ENCODE data around the gene SCN4B. TPM values are rescaled to one million over a fixed set of nuclear protein-coding genes. Genes with fewer than 3 reads are reported as not detected.
A peak's percentile ranks its signal among the peaks of the same experiment; 100 is the strongest.

The SCN4B gene
- total RNA-seq, 2 experiments from 2014 or later = 0.26 to 0.27 TPM

DNA sequence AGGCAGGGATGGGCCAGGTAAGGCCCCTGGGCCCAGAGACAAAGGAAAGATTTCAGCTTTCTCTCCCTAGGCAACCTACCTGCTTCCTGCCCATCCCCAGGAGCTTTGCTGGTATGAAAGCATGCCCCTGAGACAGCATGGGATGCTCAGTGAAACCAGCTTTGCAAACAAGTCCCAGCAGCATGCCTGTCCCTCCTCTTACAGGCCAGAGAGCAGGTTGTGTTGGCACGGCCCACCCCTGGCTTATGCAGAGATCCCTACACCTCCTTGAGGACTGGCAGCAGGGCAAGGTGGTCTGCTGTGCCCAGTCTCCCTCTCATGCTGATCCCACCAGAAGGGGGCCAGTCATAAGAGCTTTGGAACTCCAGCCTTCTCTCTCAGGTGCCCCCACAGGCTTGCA, 3.1 kb downstream of the SCN4B start:
- intact Hi-C loops (cut with DNase I, micrococcal nuclease) = loop anchor here in 1 of 2 experiments (5.0 kb wide), 1 partner anchor 203 kb away; no protein-coding TSS in a partner anchor
- Mint-ChIP-seq H3K9me3 (ENCODE audit: low read depth) (no peaks in the 10 kb centered on the region), H3K36me3 (ENCODE audit: low read depth) (no peaks in the 10 kb centered on the region), H3K4me3 (no peak overlapping the region), H3K27me3 (peaks cover 39% of the 10 kb centered on the region), H3K4me1 (peaks cover 9% of the 10 kb centered on the region), H3K27ac (no peak overlapping the region)
- DNase-seq (no peak), ATAC-seq (no peak)
- ChIA-PET CTCF (interaction anchor here (0.6 to 9.2 kb wide), 4 partner anchors 18 to 202 kb away, joined by 3 to 120 read pairs (median 4); no protein-coding TSS in a partner anchor), POLR2A (no interaction called here)

DNA sequence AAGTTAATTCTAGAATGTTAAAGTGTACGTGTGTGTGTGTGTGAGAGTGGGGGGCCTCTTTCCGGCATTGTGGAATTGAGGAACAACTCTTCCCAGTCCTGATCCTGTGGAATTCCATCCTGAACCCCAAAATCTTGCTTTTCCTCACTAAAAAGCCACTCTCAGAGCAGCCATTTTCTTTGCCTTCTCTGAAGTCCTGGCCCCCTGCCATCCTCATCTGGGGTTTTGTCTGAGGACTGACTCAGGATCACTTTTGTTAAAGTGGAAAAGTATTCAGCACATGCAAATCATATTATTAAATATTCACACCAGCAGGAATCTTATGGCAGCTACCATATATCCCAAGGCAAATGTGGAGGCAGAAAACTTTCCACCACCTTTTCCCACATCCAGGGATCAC, 3.8 kb downstream of the SCN4B start:
- intact Hi-C loops (cut with DNase I, micrococcal nuclease) = loop anchor here in 1 of 2 experiments (5.0 kb wide), 1 partner anchor 203 kb away; no protein-coding TSS in a partner anchor
- no peak overlapping the region for H3K27ac Mint-ChIP-seq
- H3K9me3 Mint-ChIP-seq (ENCODE audit: low read depth) = no peaks in the 10 kb centered on the region
- ATAC-seq = no peak
- H3K27me3 Mint-ChIP-seq = peaks cover 39% of the 10 kb centered on the region
- no peak for DNase-seq
- ChIA-PET CTCF (interaction anchor here (0.6 to 9.2 kb wide), 6 partner anchors 8 to 202 kb away, joined by 3 to 120 read pairs (median 3); no protein-coding TSS in a partner anchor), POLR2A (no interaction called here)
- no peak overlapping the region for H3K4me3 Mint-ChIP-seq
- no peaks in the 10 kb centered on the region for H3K36me3 Mint-ChIP-seq (ENCODE audit: low read depth)
- H3K4me1 Mint-ChIP-seq = peaks cover 7% of the 10 kb centered on the region

GRCh38 chr11:118148240-118148639, 4.4 kb downstream of the SCN4B start:
- DNase-seq (no peak), ATAC-seq (no peak)
- H3K36me3 Mint-ChIP-seq (ENCODE audit: low read depth) = no peaks in the 10 kb centered on the region
- no peaks in the 10 kb centered on the region for H3K9me3 Mint-ChIP-seq (ENCODE audit: low read depth)
- ChIA-PET CTCF (interaction anchor here (0.6 to 9.2 kb wide), 6 partner anchors 9 to 112 kb away, joined by 3 to 120 read pairs (median 5); no protein-coding TSS in a partner anchor), POLR2A (no interaction called here)
- H3K27me3 Mint-ChIP-seq = peaks cover 38% of the 10 kb centered on the region
- H3K4me3 Mint-ChIP-seq = no peak overlapping the region
- intact Hi-C loops (cut with DNase I, micrococcal nuclease) = loop anchor here in 1 of 2 experiments (5.0 kb wide), 1 partner anchor 204 kb away; no protein-coding TSS in a partner anchor
- no peak overlapping the region for H3K27ac Mint-ChIP-seq
- peaks cover 2% of the 10 kb centered on the region for H3K4me1 Mint-ChIP-seq

GRCh38 chr11:118147502-118147901, 5.1 kb downstream of the SCN4B start:
- CTCF ChIA-PET = interaction anchor here (0.6 to 9.2 kb wide), 7 partner anchors 9 to 111 kb away, joined by 3 to 120 read pairs (median 3); no protein-coding TSS in a partner anchor

DNA sequence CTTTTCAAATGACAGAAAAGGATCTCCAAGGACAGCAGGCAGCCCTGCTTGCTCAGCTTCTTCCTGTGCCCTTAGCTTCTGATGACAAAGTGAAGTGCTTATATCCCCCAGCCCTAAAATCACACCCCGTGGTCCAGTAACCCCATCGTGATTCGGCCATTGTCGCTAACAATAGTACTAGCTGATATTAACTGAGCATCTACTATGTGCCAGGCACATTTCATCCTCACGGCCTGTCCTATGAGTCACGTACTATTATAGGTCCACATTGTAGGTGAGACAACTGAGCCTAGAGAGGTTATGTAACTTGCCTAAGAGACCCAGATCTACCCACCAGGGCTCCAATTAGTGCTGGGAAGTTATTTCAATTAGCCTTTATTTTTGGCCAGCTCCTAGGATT, 6.1 kb downstream of the SCN4B start:
- Mint-ChIP-seq H3K36me3 (ENCODE audit: low read depth) (no peaks in the 10 kb centered on the region), H3K4me3 (peak overlapping the region; percentile 73), H3K9me3 (ENCODE audit: low read depth) (no peaks in the 10 kb centered on the region), H3K4me1 (peaks cover 2% of the 10 kb centered on the region), H3K27me3 (peaks cover 46% of the 10 kb centered on the region), H3K27ac (no peak overlapping the region)
- ATAC-seq (no peak), DNase-seq (no peak)
- POLR2A ChIA-PET = no interaction called here
- intact Hi-C loops (cut with DNase I, micrococcal nuclease) = loop anchor here in 1 of 2 experiments (5.0 kb wide), 1 partner anchor 206 kb away; no protein-coding TSS in a partner anchor
- CTCF ChIA-PET = interaction anchor here (0.6 to 9.2 kb wide), 4 partner anchors 10 to 1023 kb away, joined by 3 to 120 read pairs (median 3); no protein-coding TSS in a partner anchor

More at GRCh38 chr11:118147502-118147901, 5.1 kb downstream of the SCN4B start:
- peaks cover 42% of the 10 kb centered on the region for H3K27me3 Mint-ChIP-seq
- ATAC-seq = no peak
- no peaks in the 10 kb centered on the region for H3K9me3 Mint-ChIP-seq (ENCODE audit: low read depth)
- DNase-seq = no peak
- H3K4me3 Mint-ChIP-seq = no peak overlapping the region
- POLR2A ChIA-PET = no interaction called here
- intact Hi-C loops (cut with DNase I, micrococcal nuclease) = loop anchor here in 1 of 2 experiments (5.0 kb wide), 1 partner anchor 205 kb away; no protein-coding TSS in a partner anchor
- H3K36me3 Mint-ChIP-seq (ENCODE audit: low read depth) = no peaks in the 10 kb centered on the region
- H3K4me1 Mint-ChIP-seq = peaks cover 2% of the 10 kb centered on the region
- H3K27ac Mint-ChIP-seq = no peak overlapping the region

- H3K4me1 Mint-ChIP-seq = peaks cover 2% of the 10 kb centered on the region
- peak overlapping the region; percentile 73 for H3K4me3 Mint-ChIP-seq
- intact Hi-C loops (cut with DNase I, micrococcal nuclease) = loop anchor here (1.0 to 5.0 kb wide), 9 partner anchors 26 to 514 kb away; partner anchors contain the start of gene UBE4A (in 1 of the 2)
- CTCF ChIA-PET = interaction anchor here (0.6 to 9.2 kb wide), 8 partner anchors 10 to 1024 kb away, joined by 3 to 120 read pairs (median 4); no protein-coding TSS in a partner anchor
- DNase-seq (peak; percentile 96), ATAC-seq (peak; percentile 96)
- H3K9me3 Mint-ChIP-seq (ENCODE audit: low read depth) = no peaks in the 10 kb centered on the region
- no peaks in the 10 kb centered on the region for H3K36me3 Mint-ChIP-seq (ENCODE audit: low read depth)
- no peak overlapping the region for H3K27ac Mint-ChIP-seq
- POLR2A ChIA-PET = no interaction called here
- H3K27me3 Mint-ChIP-seq = peaks cover 43% of the 10 kb centered on the region
These were observed 7.1 kb downstream of the SCN4B start for GRCh38 chr11:118145285-118146227.

DNA sequence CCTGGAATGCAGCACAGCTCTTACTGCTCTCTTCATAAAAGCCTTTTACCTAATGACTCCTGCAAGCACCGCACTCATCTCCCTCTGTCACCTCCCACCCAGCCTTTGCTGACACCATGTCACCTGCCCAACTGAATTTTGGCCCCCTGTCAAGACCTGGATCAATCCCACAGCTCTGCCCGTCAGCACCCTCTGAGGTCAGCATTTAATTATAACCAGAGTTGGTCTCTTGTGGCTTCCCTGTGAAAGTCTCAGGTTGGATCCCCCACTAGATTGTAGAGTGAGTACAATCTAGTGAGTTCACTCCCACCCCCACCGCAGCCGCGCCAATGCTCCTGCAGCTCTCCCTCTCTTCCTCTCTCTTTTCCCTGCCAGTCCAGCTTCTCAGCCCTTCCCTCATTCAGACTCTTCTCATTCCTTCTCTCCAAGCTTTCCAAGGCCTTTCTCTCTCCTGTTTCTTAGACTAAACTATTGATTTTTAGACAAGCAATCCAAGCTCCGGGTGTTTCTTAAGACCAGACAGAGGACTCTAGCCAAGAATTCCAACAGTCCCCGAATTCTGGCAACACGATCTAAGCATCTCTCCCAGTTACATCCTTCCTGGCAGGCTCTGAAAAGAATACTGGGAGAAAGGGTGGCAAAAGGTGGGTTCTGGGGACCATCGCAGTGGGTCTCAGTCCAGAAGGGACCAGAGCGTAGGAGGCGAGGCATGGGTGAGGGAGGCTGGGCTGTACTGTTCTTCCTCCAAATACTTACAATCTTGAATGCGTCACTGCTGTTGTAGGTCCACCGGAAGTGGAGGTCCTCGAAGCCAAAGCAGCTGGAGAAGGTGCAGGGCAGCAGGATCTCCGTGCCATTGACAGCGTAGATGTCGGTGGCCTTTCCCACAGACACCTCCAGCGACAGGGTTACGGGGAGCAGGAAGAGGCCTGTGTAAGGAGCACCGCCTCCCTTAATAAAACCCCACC, 8.0 kb downstream of the SCN4B start:
- DNase-seq (no peak), ATAC-seq (no peak)
- Mint-ChIP-seq H3K4me1 (peaks cover 2% of the 10 kb centered on the region), H3K4me3 (peak overlapping the region; percentile 73), H3K27me3 (peaks cover 44% of the 10 kb centered on the region), H3K36me3 (ENCODE audit: low read depth) (no peaks in the 10 kb centered on the region), H3K9me3 (ENCODE audit: low read depth) (no peaks in the 10 kb centered on the region), H3K27ac (no peak overlapping the region)
- ChIA-PET CTCF (interaction anchor here (0.6 to 9.2 kb wide), 17 partner anchors 9 to 515 kb away, joined by 3 to 120 read pairs (median 3); no protein-coding TSS in a partner anchor), POLR2A (interaction anchor here (0.8 kb wide), 1 partner anchor 148 kb away, joined by 4 read pairs; no protein-coding TSS in a partner anchor)
- intact Hi-C loops (cut with DNase I, micrococcal nuclease) = loop anchor here (1.0 to 5.0 kb wide), 9 partner anchors 27 to 515 kb away; partner anchors contain the start of gene UBE4A (in 1 of the 2)

DNA sequence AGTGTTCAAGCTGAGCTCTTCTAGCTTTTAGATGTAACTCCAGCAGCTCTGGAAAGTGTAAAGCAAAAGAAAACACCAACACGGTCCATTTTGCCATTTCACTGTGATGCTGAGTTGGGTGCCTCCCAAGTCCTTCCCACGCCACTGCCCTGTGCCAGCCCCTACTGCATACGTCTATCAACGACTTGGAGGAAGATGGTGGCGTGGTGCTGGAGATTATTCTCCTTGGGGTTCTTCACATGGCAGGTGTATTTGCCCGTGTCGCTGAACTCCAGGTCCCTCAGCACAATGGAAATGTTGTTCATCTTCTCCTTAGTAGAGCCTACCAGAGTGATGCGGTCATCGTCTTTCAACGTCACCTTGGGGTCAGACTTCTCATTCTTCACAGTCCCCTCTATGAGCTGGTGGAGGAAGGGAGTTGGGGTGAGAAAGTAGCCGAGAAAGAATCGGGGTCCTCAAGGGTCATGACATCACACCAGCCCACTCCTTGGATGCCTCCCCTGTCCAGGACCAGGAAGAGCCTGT, 8.9 kb downstream of the SCN4B start:
- CTCF ChIA-PET = interaction anchor here (0.8 to 9.2 kb wide), 16 partner anchors 10 to 909 kb away, joined by 3 to 120 read pairs (median 4); no protein-coding TSS in a partner anchor
- no peak for DNase-seq
- peaks cover 48% of the 10 kb centered on the region for H3K27me3 Mint-ChIP-seq
- POLR2A ChIA-PET = interaction anchor here (0.8 kb wide), 1 partner anchor 147 kb away, joined by 4 read pairs; no protein-coding TSS in a partner anchor
- H3K36me3 Mint-ChIP-seq (ENCODE audit: low read depth) = no peaks in the 10 kb centered on the region
- no peak overlapping the region for H3K27ac Mint-ChIP-seq
- H3K4me1 Mint-ChIP-seq = peaks cover 2% of the 10 kb centered on the region
- intact Hi-C loops (cut with DNase I, micrococcal nuclease) = loop anchor here in 1 of 2 experiments (2.0 kb wide), 1 partner anchor 345 kb away; no protein-coding TSS in a partner anchor
- ATAC-seq = no peak
- no peak overlapping the region for H3K4me3 Mint-ChIP-seq
- H3K9me3 Mint-ChIP-seq (ENCODE audit: low read depth) = no peaks in the 10 kb centered on the region

DNA sequence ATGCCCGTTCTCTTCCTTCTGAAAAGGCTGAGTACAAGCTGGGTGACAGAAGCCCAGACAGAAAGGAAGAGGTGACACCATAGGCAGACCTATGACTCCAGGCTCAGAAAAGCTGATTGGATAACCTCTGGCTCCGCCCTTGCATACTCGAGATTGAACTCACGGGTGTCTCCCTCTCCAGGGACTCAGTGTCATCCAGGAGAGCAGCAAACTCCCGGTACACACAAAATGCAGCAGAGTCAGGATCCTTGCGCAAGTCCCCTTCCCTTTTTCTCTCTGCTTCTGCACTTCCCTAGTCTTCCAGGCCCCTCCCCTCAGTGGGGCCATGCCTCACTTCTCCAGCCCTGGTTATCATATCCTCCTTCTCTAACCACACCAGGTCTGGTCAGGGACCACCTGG, 9.8 kb downstream of the SCN4B start:
- DNase-seq = peak; percentile 49
- H3K36me3 Mint-ChIP-seq (ENCODE audit: low read depth) = no peaks in the 10 kb centered on the region
- H3K4me1 Mint-ChIP-seq = peaks cover 2% of the 10 kb centered on the region
- no peak overlapping the region for H3K27ac Mint-ChIP-seq
- ChIA-PET POLR2A (interaction anchor here (0.6 to 0.8 kb wide), 3 partner anchors 156 to 226 kb away, joined by 3 to 7 read pairs (median 6); no protein-coding TSS in a partner anchor), CTCF (interaction anchor here (0.9 to 9.2 kb wide), 8 partner anchors 9 to 908 kb away, joined by 3 to 120 read pairs (median 3); no protein-coding TSS in a partner anchor)
- H3K4me3 Mint-ChIP-seq = peak overlapping the region; percentile 13
- H3K27me3 Mint-ChIP-seq = peaks cover 48% of the 10 kb centered on the region
- intact Hi-C loops (cut with DNase I, micrococcal nuclease) = no loop called here
- H3K9me3 Mint-ChIP-seq (ENCODE audit: low read depth) = no peaks in the 10 kb centered on the region
- ATAC-seq = peak; percentile 28

GRCh38 chr11:118142081-118142480, 10.5 kb downstream of the SCN4B start:
- no peak overlapping the region for H3K27ac Mint-ChIP-seq
- H3K27me3 Mint-ChIP-seq = peaks cover 43% of the 10 kb centered on the region
- peaks cover 2% of the 10 kb centered on the region for H3K4me1 Mint-ChIP-seq
- H3K36me3 Mint-ChIP-seq (ENCODE audit: low read depth) = no peaks in the 10 kb centered on the region
- intact Hi-C loops (cut with DNase I, micrococcal nuclease) = no loop called here
- CTCF ChIA-PET = interaction anchor here (0.9 to 9.2 kb wide), 5 partner anchors 20 to 908 kb away, joined by 3 to 120 read pairs (median 3); no protein-coding TSS in a partner anchor
- H3K4me3 Mint-ChIP-seq = no peak overlapping the region
- ATAC-seq (no peak), DNase-seq (no peak)
- POLR2A ChIA-PET = interaction anchor here (0.6 kb wide), 1 partner anchor 227 kb away, joined by 7 read pairs; no protein-coding TSS in a partner anchor
- H3K9me3 Mint-ChIP-seq (ENCODE audit: low read depth) = no peaks in the 10 kb centered on the region
